Natural killer cell (primary cell): ENCODE measurements around the gene DOCK7. TPM values are rescaled to one million over a fixed set of nuclear protein-coding genes. Genes with fewer than 3 reads are reported as not detected.
A peak's percentile ranks its signal among the peaks of the same experiment; 100 is the strongest.

Experiments
- ATAC-seq, 3 donors: fragments of 150-1000 bp in 2 of 3; fragments of 200-7000 bp in 1 of 3; cut with Tn5 transposase; 1 replicate in 1 of 3; 2 replicates in 2 of 3; pipeline ENCODE4 v1.10.0; 2021; ENCODE audit warnings: mild to moderate bottlenecking in 2 of 3, moderate library complexity in 2 of 3
- DNase-seq, 2 donors: peaks; one replicate each; pipeline versions ENCODE4 v3.0.0 to v3.0.0-alpha.2; 2013 to 2021; ENCODE audit warnings: mixed read lengths in 1 of 2
- H3K27ac ChIP-seq: one replicate; pipeline ENCODE4 v1.5.1; 2013; ENCODE audit warnings: mild to moderate bottlenecking, low read length
- H3K27me3 ChIP-seq: one replicate; pipeline ENCODE4 v1.6.1; 2013; ENCODE audit warnings: low read length; ENCODE audit not compliant: control insufficient read depth, insufficient read depth
- H3K36me3 ChIP-seq: one replicate; pipeline ENCODE4 v1.6.1; 2013; ENCODE audit warnings: low read length; ENCODE audit not compliant: control insufficient read depth, insufficient read depth
- H3K4me1 ChIP-seq: one replicate; pipeline ENCODE4 v1.6.1; 2013; ENCODE audit warnings: low read length; ENCODE audit not compliant: control insufficient read depth, insufficient read depth
- H3K4me3 ChIP-seq: one replicate; pipeline ENCODE4 v1.5.1; 2013; ENCODE audit warnings: low read length
- H3K9me3 ChIP-seq: one replicate; pipeline ENCODE4 v1.6.1; 2013; ENCODE audit warnings: low read length; ENCODE audit not compliant: control insufficient read depth, insufficient read depth
- H3K27ac Mint-ChIP-seq, 2 donors: one replicate each; pipeline ENCODE4 v1.8.0; 2022; ENCODE audit warnings: mild to moderate bottlenecking in 2 of 2, mixed read lengths in 2 of 2, moderate library complexity in 1 of 2
- H3K27me3 Mint-ChIP-seq, 2 donors: one replicate each; pipeline ENCODE4 v1.8.0; 2022; ENCODE audit warnings: low read depth in 2 of 2, mixed read lengths in 2 of 2
- H3K36me3 Mint-ChIP-seq: one replicate; pipeline ENCODE4 v1.8.0; 2022; ENCODE audit warnings: mixed read lengths
- H3K4me1 Mint-ChIP-seq, 2 donors: one replicate each; pipeline ENCODE4 v1.8.0; 2022; ENCODE audit warnings: mixed read lengths in 2 of 2
- H3K4me3 Mint-ChIP-seq: one replicate; pipeline ENCODE4 v1.8.0; 2022; ENCODE audit warnings: mild to moderate bottlenecking, moderate library complexity, mixed read lengths
- H3K9me3 Mint-ChIP-seq, 2 donors: one replicate each; pipeline ENCODE4 v1.8.0; 2022; ENCODE audit warnings: mixed read lengths in 2 of 2
- CTCF ChIP-seq: fragments of 200-600 bp; IDR thresholded peaks from one replicate; pipeline ENCODE4 v1.8.0; 2022; ENCODE audit warnings: antibody characterized with exemption
- WGBS: methylation state at CpG from one replicate; pipeline ENCODE4 v1.1.7; 2013; ENCODE audit warnings: missing lambda C conversion rate; ENCODE audit not compliant: insufficient coverage; 5-methylcytosine and 5-hydroxymethylcytosine counted together
- intact Hi-C: fragments of 100-400 bp; cut with micrococcal nuclease; formaldehyde crosslinking; loops from one replicate; pipeline ENCODE4 v1.14.2; 2022
- total RNA-seq, 4 donors: library from RNA; stranded (reverse); fragments of 120-200 nt in 1 of 4; gene quantifications; one replicate each; pipeline versions ENCODE4 v1.2.3 to v1.2.4, GENCODE V29; 2013 to 2022

Gene DOCK7
- total RNA-seq, 3 donors from 2014 or later (not counting 1 experiment from before 2014, with no cell fraction given) = 4.3 to 13.1 (median 6.0) TPM

GRCh38 chr1:62438163-62438562 lies 250.0 kb downstream of the DOCK7 start:
- no peaks in the 10 kb centered on the region for H3K27me3 Mint-ChIP-seq
- Histone ChIP-seq H3K4me1 (peaks cover 14% of the 10 kb centered on the region), H3K27ac (peak overlapping the region; percentile 93), H3K27me3 (no peaks in the 10 kb centered on the region), H3K36me3 (peaks cover 19% of the 10 kb centered on the region), H3K9me3 (no peaks in the 10 kb centered on the region), H3K4me3 (peak overlapping the region; percentile 84)
- H3K27ac Mint-ChIP-seq = peak overlapping the region; percentile 74 to 98
- H3K4me3 Mint-ChIP-seq = peak overlapping the region; percentile 90
- peaks cover 3 to 4% of the 10 kb centered on the region in 2 donors for H3K9me3 Mint-ChIP-seq
- peak in 1 of 2 donors; percentile 27 for DNase-seq
- peaks cover 44 to 53% of the 10 kb centered on the region in 2 donors for H3K4me1 Mint-ChIP-seq
- intact Hi-C loops = loop anchor here (5.0 kb wide), 2 partner anchors 929 to 1361 kb away; partner anchors contain the start of gene ALG6
- no peak for TF ChIP-seq CTCF
- WGBS = 2% methylated on average over 7 of the region's 7 CpGs
- ATAC-seq = no peak
- peaks cover 9% of the 10 kb centered on the region for H3K36me3 Mint-ChIP-seq

GRCh38 chr1:62437273-62437940 lies 250.8 kb downstream of the DOCK7 start:
- no peaks in the 10 kb centered on the region for H3K9me3 ChIP-seq
- Mint-ChIP-seq H3K27ac (peak overlapping the region; percentile 98 to 99), H3K27me3 (no peaks in the 10 kb centered on the region), H3K36me3 (peaks cover 9% of the 10 kb centered on the region), H3K4me3 (peak overlapping the region; percentile 94), H3K4me1 (peaks cover 44 to 53% of the 10 kb centered on the region in 2 donors), H3K9me3 (peaks cover 3 to 4% of the 10 kb centered on the region in 2 donors)
- H3K36me3 ChIP-seq = peaks cover 11% of the 10 kb centered on the region
- ATAC-seq (no peak), DNase-seq (peak in 1 of 2 donors; percentile 65)
- H3K27me3 ChIP-seq = no peaks in the 10 kb centered on the region
- H3K4me3 ChIP-seq = peak overlapping the region; percentile 84
- H3K4me1 ChIP-seq = peaks cover 14% of the 10 kb centered on the region
- TF ChIP-seq CTCF = no peak
- under 1% methylated on average over 60 of the region's 68 CpGs for WGBS
- intact Hi-C loops = loop anchor here (5.0 kb wide), 2 partner anchors 930 to 1360 kb away; partner anchors contain the start of gene ALG6
- peak overlapping the region; percentile 93 for H3K27ac ChIP-seq

- H3K4me1 Mint-ChIP-seq = peaks cover 40 to 48% of the 10 kb centered on the region in 2 donors
- Histone ChIP-seq H3K9me3 (no peaks in the 10 kb centered on the region), H3K27me3 (no peaks in the 10 kb centered on the region), H3K4me3 (peak within 1 kb of the TSS; percentile 84), H3K36me3 (peaks cover 4% of the 10 kb centered on the region), H3K27ac (peak within 1 kb of the TSS; percentile 93), H3K4me1 (peaks cover 14% of the 10 kb centered on the region)
- WGBS = under 1% methylated on average over 76 of the region's 76 CpGs
- intact Hi-C loops = loop anchor here (1.0 to 5.0 kb wide), 4 partner anchors 14 to 1359 kb away; partner anchors contain the start of gene ALG6
- ATAC-seq = peak; percentile 79 to 92 (median 80)
- peak within 1 kb of the TSS; percentile 98 to 99 for H3K27ac Mint-ChIP-seq
- H3K9me3 Mint-ChIP-seq = peaks cover 3 to 4% of the 10 kb centered on the region in 2 donors
- no peak for TF ChIP-seq CTCF
- H3K4me3 Mint-ChIP-seq = peak within 1 kb of the TSS; percentile 94
- DNase-seq = peak; percentile 96 to 99
- H3K36me3 Mint-ChIP-seq = peaks cover 3% of the 10 kb centered on the region
- H3K27me3 Mint-ChIP-seq = no peaks in the 10 kb centered on the region
Observed at GRCh38 chr1:62436466-62437272, 251.5 kb downstream of the DOCK7 start, which contains the start of gene USP1. Gene USP1 (plus strand): TSS chr1:62437049. CDS start chr1:62439868, 2,819 bp downstream.
